ENCODE measurements around the gene SATB1.
A peak's percentile ranks its signal among the peaks of the same experiment; 100 is the strongest.

Gene SATB1

GRCh38 chr3:18393906-18394305, 31.2 kb downstream of the SATB1 start:
- H3K9me3 Mint-ChIP-seq, result no peaks in the 10 kb centered on the region
- no peaks in the 10 kb centered on the region for H3K27me3 Mint-ChIP-seq (ENCODE audit: low read depth)
- H3K4me3 Mint-ChIP-seq, result no peak overlapping the region
- peaks cover 41% of the 10 kb centered on the region for H3K36me3 Mint-ChIP-seq (ENCODE audit: low read depth)
- TF ChIP-seq CTCF (IDR thresholded peaks at IDR 0.05; ENCODE audit: unreplicated experiment in 3 of 3), result no peak
- H3K4me1 Mint-ChIP-seq, result peaks cover 5% of the 10 kb centered on the region
- no peak overlapping the region for H3K27ac Mint-ChIP-seq

GRCh38 chr3:18390024-18390660, 35.0 kb downstream of the SATB1 start:
- H3K4me3 Mint-ChIP-seq, result no peak overlapping the region
- H3K27ac Mint-ChIP-seq, result no peak overlapping the region
- H3K9me3 Mint-ChIP-seq, result no peaks in the 10 kb centered on the region
- peaks cover 5% of the 10 kb centered on the region for H3K4me1 Mint-ChIP-seq
- H3K27me3 Mint-ChIP-seq (ENCODE audit: low read depth), result no peaks in the 10 kb centered on the region
- no peak for TF ChIP-seq CTCF (IDR thresholded peaks at IDR 0.05; ENCODE audit: unreplicated experiment in 3 of 3)
- H3K36me3 Mint-ChIP-seq (ENCODE audit: low read depth), result peaks cover 30% of the 10 kb centered on the region

- Mint-ChIP-seq H3K9me3 (no peaks in the 10 kb centered on the region), H3K4me3 (no peak overlapping the region), H3K4me1 (peaks cover 5% of the 10 kb centered on the region), H3K27me3 (ENCODE audit: low read depth) (no peaks in the 10 kb centered on the region), H3K27ac (no peak overlapping the region), H3K36me3 (ENCODE audit: low read depth) (peaks cover 26% of the 10 kb centered on the region)
- peak; percentile 59 to 84 (median 68) for TF ChIP-seq CTCF (IDR thresholded peaks at IDR 0.05; ENCODE audit: unreplicated experiment in 3 of 3)
Observed at GRCh38 chr3:18389108-18389733, 35.9 kb downstream of the SATB1 start.

- Mint-ChIP-seq H3K4me3 (no peak overlapping the region), H3K36me3 (ENCODE audit: low read depth) (peaks cover 16% of the 10 kb centered on the region), H3K27ac (no peak overlapping the region), H3K4me1 (peaks cover 5% of the 10 kb centered on the region), H3K9me3 (no peaks in the 10 kb centered on the region), H3K27me3 (ENCODE audit: low read depth) (no peaks in the 10 kb centered on the region)
- no peak for TF ChIP-seq CTCF (IDR thresholded peaks at IDR 0.05; ENCODE audit: unreplicated experiment in 3 of 3)
Observed at GRCh38 chr3:18386274-18386890, 38.8 kb downstream of the SATB1 start.

- Mint-ChIP-seq H3K9me3 (no peaks in the 10 kb centered on the region), H3K27me3 (ENCODE audit: low read depth) (no peaks in the 10 kb centered on the region), H3K4me1 (peaks cover 5% of the 10 kb centered on the region), H3K36me3 (ENCODE audit: low read depth) (peaks cover 16% of the 10 kb centered on the region), H3K4me3 (no peak overlapping the region), H3K27ac (no peak overlapping the region)
- no peak for TF ChIP-seq CTCF (IDR thresholded peaks at IDR 0.05; ENCODE audit: unreplicated experiment in 3 of 3)
Observed at GRCh38 chr3:18385706-18386105, 39.4 kb downstream of the SATB1 start.

Measured in nephron (organoid).